GM23248 (cell line): ENCODE measurements around the gene CLIC4. TPM values are rescaled to one million over a fixed set of nuclear protein-coding genes. Genes with fewer than 3 reads are reported as not detected.

Source experiments
- DNase-seq: peaks from one replicate; pipeline ENCODE4 v3.0.0-alpha.2; 2015
- H2AFZ ChIP-seq: fragments of 200-600 bp; sonication (generic); 2 replicates; pipeline ENCODE4 v1.6.1; 2016; ENCODE audit warnings: antibody characterized with exemption
- H3F3A ChIP-seq: fragments of 200-600 bp; sonication (generic); 2 replicates; pipeline ENCODE4 v1.6.1; 2016; ENCODE audit warnings: mild to moderate bottlenecking, antibody characterized with exemption, mixed run types; ENCODE audit not compliant: insufficient read depth
- H3K27ac ChIP-seq: fragments of 200-600 bp; sonication (generic); 2 replicates; pipeline ENCODE4 v1.5.1; 2016; ENCODE audit warnings: mild to moderate bottlenecking
- H3K27me3 ChIP-seq: fragments of 200-600 bp; sonication (generic); replicated peaks from 2 replicates; pipeline ENCODE4 v1.6.1; 2016; ENCODE audit warnings: mild to moderate bottlenecking; ENCODE audit not compliant: insufficient read depth
- H3K36me3 ChIP-seq: fragments of 200-600 bp; sonication (generic); 2 replicates; pipeline ENCODE4 v1.6.1; 2016; ENCODE audit warnings: low read depth, mild to moderate bottlenecking
- H3K4me1 ChIP-seq: fragments of 200-600 bp; sonication (generic); 2 replicates; pipeline ENCODE4 v1.6.1; 2016; ENCODE audit warnings: mild to moderate bottlenecking; ENCODE audit not compliant: insufficient read depth
- H3K4me2 ChIP-seq: fragments of 200-600 bp; sonication (generic); one replicate; pipeline ENCODE4 v1.6.1; 2016; ENCODE audit warnings: mild to moderate bottlenecking; ENCODE audit not compliant: unreplicated experiment
- H3K4me3 ChIP-seq: fragments of 200-600 bp; sonication (generic); 2 replicates; pipeline ENCODE4 v1.5.1; 2016; ENCODE audit warnings: mild to moderate bottlenecking
- H3K79me2 ChIP-seq: fragments of 200-600 bp; sonication (generic); 2 replicates; pipeline ENCODE4 v1.6.1; 2016; ENCODE audit warnings: mild to moderate bottlenecking; ENCODE audit not compliant: insufficient read depth
- H3K9ac ChIP-seq: fragments of 200-600 bp; sonication (generic); 2 replicates; pipeline ENCODE4 v1.6.1; 2016; ENCODE audit warnings: mild to moderate bottlenecking
- H3K9me2 ChIP-seq: fragments of 200-600 bp; sonication (generic); 2 replicates; pipeline ENCODE4 v1.6.1; 2016; ENCODE audit warnings: mixed run types, mild to moderate bottlenecking, moderate library complexity; ENCODE audit not compliant: insufficient read depth
- H3K9me3 ChIP-seq: fragments of 200-600 bp; sonication (generic); one replicate; pipeline ENCODE4 v1.6.1; 2017; ENCODE audit warnings: low read depth
- H4K20me1 ChIP-seq: fragments of 200-600 bp; sonication (generic); 2 replicates; pipeline ENCODE4 v1.6.0; 2016; ENCODE audit not compliant: insufficient read depth
- EZH2 ChIP-seq: fragments of 200-600 bp; sonication (generic); IDR thresholded peaks from 2 replicates; pipeline ENCODE4 v1.6.1; 2018; ENCODE audit warnings: antibody characterized with exemption, mild to moderate bottlenecking; ENCODE audit not compliant: insufficient read depth, poor library complexity, severe bottlenecking
- EZH2phosphoT487 ChIP-seq: fragments of 200-600 bp; sonication (generic); IDR thresholded peaks from 2 replicates; pipeline ENCODE4 v1.6.1; 2018; ENCODE audit warnings: antibody characterized with exemption, moderate library complexity, mild to moderate bottlenecking, low read depth; ENCODE audit not compliant: insufficient read depth
- WGBS, 2 experiments: methylation state at CpG; one replicate each; pipeline ENCODE4 v1.1.6; 2015 to 2017; ENCODE audit warnings: low lambda C conversion rate in 2 of 2, low coverage in 1 of 2; ENCODE audit errors: missing lambda C conversion rate in 2 of 2; 5-methylcytosine and 5-hydroxymethylcytosine counted together
- in situ Hi-C: fragments of 300-500 bp; cut with MboI; formaldehyde crosslinking; loops from 2 replicates; pipeline ENCODE4 v1.15.0; 2020
- polyA plus RNA-seq: library from polyadenylated mRNA; unstranded; fragments of >200 nt; fragmentation: Nextera tagmentation; extraction: Ambion mirVana; gene quantifications from 2 replicates; pipeline ENCODE4 v1.2.1, GENCODE V29; 2016
- small RNA-seq: library from RNA; depleted of rRNA; stranded (forward); fragments of <200 nt; gene quantifications from one replicate; pipeline ENCODE3, GENCODE V24; 2014; ENCODE audit warnings: low read depth, low replicate concordance
- total RNA-seq: library from RNA; depleted of rRNA; stranded (reverse); fragments of >200 nt; shearing (Covaris generic); gene quantifications from 2 replicates; pipeline ENCODE4 v1.2.3, GENCODE V29; 2014; rRNA removed

Gene CLIC4
- total and polyA plus RNA-seq, 2 experiments from 2014 or later, result 1,380 to 1,665 TPM

DNA sequence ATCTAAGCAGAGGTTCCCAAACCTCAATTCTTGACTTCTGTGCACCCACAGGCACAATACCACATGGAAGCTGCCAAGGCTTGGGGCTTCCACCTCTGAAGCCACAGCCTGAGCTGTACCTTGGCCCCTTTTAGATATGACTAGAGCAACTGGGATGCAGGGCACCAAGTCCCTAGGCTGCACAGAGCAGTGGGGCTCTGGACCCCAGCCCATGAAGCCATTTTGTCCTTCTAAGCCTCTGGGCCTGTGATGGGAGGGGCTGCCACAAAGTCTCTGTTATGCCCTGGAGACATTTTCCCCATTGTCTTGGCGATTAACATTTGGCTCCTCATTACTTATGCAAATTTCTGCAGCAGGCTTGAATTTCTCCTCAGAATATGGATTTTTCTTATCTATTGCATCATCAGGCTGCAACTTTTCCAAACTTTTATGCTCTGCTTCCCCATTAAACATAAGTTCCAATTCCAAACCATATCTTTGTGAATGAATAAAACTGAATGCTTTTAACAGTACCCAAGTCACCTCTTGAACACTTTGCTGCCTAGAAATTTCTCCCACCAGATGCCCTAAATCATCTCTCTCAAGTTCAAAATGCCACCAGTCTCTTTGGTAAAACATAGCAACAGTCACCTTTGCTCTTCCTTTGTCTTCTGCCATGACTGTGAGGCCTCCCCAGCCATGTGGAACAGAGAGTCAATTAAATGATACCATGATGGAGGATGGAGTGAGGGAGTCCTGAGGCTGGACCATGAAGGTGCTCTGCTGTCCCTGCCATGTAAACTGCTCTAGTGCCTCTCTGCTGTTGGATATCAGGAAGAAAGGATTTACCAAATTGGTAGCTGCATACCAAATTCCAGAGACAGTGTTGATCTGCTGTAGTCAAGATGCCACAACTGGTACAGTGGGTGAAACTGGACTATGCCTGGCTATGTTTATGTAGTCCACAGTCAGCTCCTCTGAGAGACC, 147.2 kb downstream of the CLIC4 start:
- in situ Hi-C loops, result no loop called here

DNA sequence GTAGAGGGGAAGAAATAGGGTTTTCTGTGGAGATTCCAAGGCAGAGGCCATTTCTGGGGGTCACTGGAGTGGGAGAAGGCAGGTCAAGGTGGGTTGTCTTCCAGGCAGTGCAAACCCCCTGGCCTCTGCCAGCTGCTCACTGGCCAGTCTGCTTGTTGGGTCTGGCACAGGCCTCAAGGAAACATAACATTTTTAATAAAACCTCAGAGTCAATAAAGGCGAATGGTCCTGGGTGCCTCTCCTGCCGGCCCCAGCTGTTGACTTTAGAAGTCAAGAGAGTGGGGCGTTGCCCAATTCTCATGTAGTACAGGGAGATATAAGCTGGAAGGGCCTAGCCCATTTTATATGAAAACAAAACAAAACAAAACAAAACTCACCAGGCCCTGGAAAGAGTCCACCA, 148.2 kb downstream of the CLIC4 start:
- H3K36me3 ChIP-seq, result no peaks in the 10 kb centered on the region
- peaks cover 6% of the 10 kb centered on the region for H3K4me1 ChIP-seq
- H3K79me2 ChIP-seq, result no peaks in the 10 kb centered on the region
- H4K20me1 ChIP-seq, result no peaks in the 10 kb centered on the region
- no peaks in the 10 kb centered on the region for H3K9me2 ChIP-seq
- H3K4me3 ChIP-seq, result no peak overlapping the region
- no peak overlapping the region for H2AFZ ChIP-seq
- whole genome bisulfite sequencing, 2 experiments, result 76 to 82% methylated on average over 3 of the region's 3 CpGs
- H3K27me3 ChIP-seq, result no peaks in the 10 kb centered on the region
- no peak for DNase-seq
- no peaks in the 10 kb centered on the region for H3K9me3 ChIP-seq
- H3K4me2 ChIP-seq, result no peak overlapping the region
- in situ Hi-C loops, result no loop called here
- no peak overlapping the region for H3K9ac ChIP-seq
- no peaks in the 10 kb centered on the region; the same call in 1 of the 2 replicates for H3F3A ChIP-seq
- H3K27ac ChIP-seq, result no peak overlapping the region
- TF ChIP-seq EZH2phosphoT487 (no peak), EZH2 (no peak)

More for the DNA sequence above, 147.2 kb downstream of the CLIC4 start:
- Histone ChIP-seq H2AFZ (no peak overlapping the region), H4K20me1 (no peaks in the 10 kb centered on the region), H3K4me3 (no peak overlapping the region), H3K27me3 (no peaks in the 10 kb centered on the region), H3K36me3 (no peaks in the 10 kb centered on the region), H3K9me2 (no peaks in the 10 kb centered on the region), H3F3A (no peaks in the 10 kb centered on the region; the same call in 1 of the 2 replicates), H3K79me2 (no peaks in the 10 kb centered on the region), H3K9me3 (no peaks in the 10 kb centered on the region), H3K4me2 (no peak overlapping the region), H3K4me1 (peaks cover 6% of the 10 kb centered on the region), H3K9ac (no peak overlapping the region), H3K27ac (no peak overlapping the region)
- WGBS, 2 experiments, result 8 to 25% methylated on average over 1 of the region's 1 CpG
- DNase-seq, result no peak
- no peak for TF ChIP-seq EZH2
- TF ChIP-seq EZH2phosphoT487, result no peak

Small RNAs within 50 kb of the gene (small RNA-seq; reads per million reads assigned to genes)
- not detected for gene RNU6-1208P

Other genes with a start within 250 kb of the CLIC4 start
- gene RCAN3, start 242.6 kb upstream of the CLIC4 start, total RNA-seq, result 10.1 and 10.8 TPM in 2 replicates
- gene RCAN3, start 242.6 kb upstream of the CLIC4 start, polyA plus RNA-seq, result 7.9 and 8.6 TPM in 2 replicates
- gene NCMAP, start 189.4 kb upstream of the CLIC4 start, total RNA-seq, result not detected in 2 replicates
- not detected in 2 replicates for gene NCMAP, start 189.4 kb upstream of the CLIC4 start, polyA plus RNA-seq
- 29.0 and 36.1 TPM in 2 replicates for gene SRRM1, start 102.1 kb upstream of the CLIC4 start, total RNA-seq
- 128 and 143 TPM in 2 replicates for gene SRRM1, start 102.1 kb upstream of the CLIC4 start, polyA plus RNA-seq
- 0.43 and 2.7 TPM in 2 replicates for gene RUNX3, start 184.8 kb downstream of the CLIC4 start, total RNA-seq
- gene RUNX3, start 184.8 kb downstream of the CLIC4 start, polyA plus RNA-seq, result 1.3 and 1.4 TPM in 2 replicates